SK-N-SH (cell line): ENCODE data around the gene CPLX3.

Source experiments
- CHD2 ChIP-seq: fragments of 150-350 bp; IDR thresholded peaks from 2 replicates; pipeline ENCODE4 v1.6.1; 2018; ENCODE audit warnings: low read length; ENCODE audit not compliant: partially characterized antibody
- MXI1 ChIP-seq: IDR thresholded peaks from 2 replicates; pipeline ENCODE4 v1.6.1; 2012; ENCODE audit warnings: mild to moderate bottlenecking, low read depth, low read length, improper control_type of control experiment
- POLR2AphosphoS5 ChIP-seq: IDR thresholded peaks from 2 replicates; pipeline ENCODE4 v1.6.1; 2012; ENCODE audit warnings: low read depth, low read length
- RFX5 ChIP-seq: IDR thresholded peaks from 2 replicates; pipeline ENCODE4 v1.6.1; 2012; ENCODE audit warnings: mild to moderate bottlenecking, improper control_type of control experiment, low read length
- SMC3 ChIP-seq: IDR thresholded peaks from 2 replicates; pipeline ENCODE4 v1.6.1; 2012; ENCODE audit warnings: low read depth, low read length, improper control_type of control experiment
- TAF1 ChIP-seq: IDR thresholded peaks from 2 replicates; pipeline ENCODE4 v1.6.1; 2012; ENCODE audit warnings: low read depth, mild to moderate bottlenecking, low read length, moderate library complexity, borderline replicate concordance
- YY1 ChIP-seq: IDR thresholded peaks from 2 replicates; pipeline ENCODE4 v1.4.0; 2012; ENCODE audit warnings: low read depth, mild to moderate bottlenecking
- TF ChIP-seq, protein P1 (sequence below): fragments of 200-600 bp; sonication (generic); IDR thresholded peaks from 2 replicates; pipeline ENCODE4 v1.6.1; 2017; ENCODE audit warnings: antibody characterized with exemption, mild to moderate bottlenecking, moderate library complexity
- TF ChIP-seq, protein P2 (sequence below): IDR thresholded peaks from 2 replicates; pipeline ENCODE4 v1.4.0; 2012; ENCODE audit warnings: low read depth
- TF ChIP-seq, protein P3 (sequence below): fragments of 150-350 bp; IDR thresholded peaks from 2 replicates; pipeline ENCODE4 v1.6.1; 2017; ENCODE audit warnings: antibody characterized with exemption, low read length, low read depth, borderline replicate concordance
- TF ChIP-seq, protein P4 (sequence below): IDR thresholded peaks from 2 replicates; pipeline ENCODE4 v1.6.1; 2012; ENCODE audit warnings: mild to moderate bottlenecking, low read depth, low read length, moderate library complexity
- TF ChIP-seq, protein P5 (sequence below): IDR thresholded peaks from 2 replicates; pipeline ENCODE4 v1.4.0; 2012; ENCODE audit warnings: low read depth, borderline replicate concordance
- TF ChIP-seq, protein P6 (sequence below): IDR thresholded peaks from 2 replicates; pipeline ENCODE4 v1.4.0; 2012; ENCODE audit warnings: low read depth, borderline replicate concordance

DNA sequence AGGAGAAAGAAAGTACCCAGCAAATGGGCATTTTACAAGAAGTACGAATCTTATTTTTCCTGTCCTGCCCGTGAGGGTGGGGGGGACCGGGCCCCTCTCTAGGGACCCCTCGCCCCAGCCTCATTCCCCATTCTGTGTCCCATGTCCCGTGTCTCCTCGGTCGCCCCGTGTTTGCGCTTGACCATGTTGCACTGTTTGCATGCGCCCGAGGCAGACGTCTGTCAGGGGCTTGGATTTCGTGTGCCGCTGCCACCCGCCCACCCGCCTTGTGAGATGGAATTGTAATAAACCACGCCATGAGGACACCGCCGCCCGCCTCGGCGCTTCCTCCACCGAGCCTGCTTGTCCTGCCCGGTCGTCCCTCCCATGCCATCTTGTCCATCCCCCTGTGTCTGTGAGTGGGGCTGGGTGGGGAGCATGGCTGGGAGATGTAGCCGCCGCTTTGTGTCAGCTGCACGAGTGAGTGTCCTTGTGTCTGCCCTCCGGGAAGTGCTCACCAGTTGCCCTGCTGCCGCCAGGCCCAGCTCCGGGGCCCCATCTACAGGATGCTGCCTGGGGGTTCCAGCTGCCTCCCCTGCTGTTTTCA is 23.5 kb upstream of the CPLX3 start:
- TF ChIP-seq, protein P1, sequence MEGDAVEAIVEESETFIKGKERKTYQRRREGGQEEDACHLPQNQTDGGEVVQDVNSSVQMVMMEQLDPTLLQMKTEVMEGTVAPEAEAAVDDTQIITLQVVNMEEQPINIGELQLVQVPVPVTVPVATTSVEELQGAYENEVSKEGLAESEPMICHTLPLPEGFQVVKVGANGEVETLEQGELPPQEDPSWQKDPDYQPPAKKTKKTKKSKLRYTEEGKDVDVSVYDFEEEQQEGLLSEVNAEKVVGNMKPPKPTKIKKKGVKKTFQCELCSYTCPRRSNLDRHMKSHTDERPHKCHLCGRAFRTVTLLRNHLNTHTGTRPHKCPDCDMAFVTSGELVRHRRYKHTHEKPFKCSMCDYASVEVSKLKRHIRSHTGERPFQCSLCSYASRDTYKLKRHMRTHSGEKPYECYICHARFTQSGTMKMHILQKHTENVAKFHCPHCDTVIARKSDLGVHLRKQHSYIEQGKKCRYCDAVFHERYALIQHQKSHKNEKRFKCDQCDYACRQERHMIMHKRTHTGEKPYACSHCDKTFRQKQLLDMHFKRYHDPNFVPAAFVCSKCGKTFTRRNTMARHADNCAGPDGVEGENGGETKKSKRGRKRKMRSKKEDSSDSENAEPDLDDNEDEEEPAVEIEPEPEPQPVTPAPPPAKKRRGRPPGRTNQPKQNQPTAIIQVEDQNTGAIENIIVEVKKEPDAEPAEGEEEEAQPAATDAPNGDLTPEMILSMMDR, result no peak
- TF ChIP-seq, protein P2, sequence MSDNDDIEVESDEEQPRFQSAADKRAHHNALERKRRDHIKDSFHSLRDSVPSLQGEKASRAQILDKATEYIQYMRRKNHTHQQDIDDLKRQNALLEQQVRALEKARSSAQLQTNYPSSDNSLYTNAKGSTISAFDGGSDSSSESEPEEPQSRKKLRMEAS, result no peak
- TF ChIP-seq SMC3 (no peak), CHD2 (no peak), YY1 (no peak), MXI1 (no peak), POLR2AphosphoS5 (no peak), RFX5 (no peak), TAF1 (no peak)
- TF ChIP-seq, protein P3, sequence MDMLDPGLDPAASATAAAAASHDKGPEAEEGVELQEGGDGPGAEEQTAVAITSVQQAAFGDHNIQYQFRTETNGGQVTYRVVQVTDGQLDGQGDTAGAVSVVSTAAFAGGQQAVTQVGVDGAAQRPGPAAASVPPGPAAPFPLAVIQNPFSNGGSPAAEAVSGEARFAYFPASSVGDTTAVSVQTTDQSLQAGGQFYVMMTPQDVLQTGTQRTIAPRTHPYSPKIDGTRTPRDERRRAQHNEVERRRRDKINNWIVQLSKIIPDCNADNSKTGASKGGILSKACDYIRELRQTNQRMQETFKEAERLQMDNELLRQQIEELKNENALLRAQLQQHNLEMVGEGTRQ, result no peak
- TF ChIP-seq, protein P4, sequence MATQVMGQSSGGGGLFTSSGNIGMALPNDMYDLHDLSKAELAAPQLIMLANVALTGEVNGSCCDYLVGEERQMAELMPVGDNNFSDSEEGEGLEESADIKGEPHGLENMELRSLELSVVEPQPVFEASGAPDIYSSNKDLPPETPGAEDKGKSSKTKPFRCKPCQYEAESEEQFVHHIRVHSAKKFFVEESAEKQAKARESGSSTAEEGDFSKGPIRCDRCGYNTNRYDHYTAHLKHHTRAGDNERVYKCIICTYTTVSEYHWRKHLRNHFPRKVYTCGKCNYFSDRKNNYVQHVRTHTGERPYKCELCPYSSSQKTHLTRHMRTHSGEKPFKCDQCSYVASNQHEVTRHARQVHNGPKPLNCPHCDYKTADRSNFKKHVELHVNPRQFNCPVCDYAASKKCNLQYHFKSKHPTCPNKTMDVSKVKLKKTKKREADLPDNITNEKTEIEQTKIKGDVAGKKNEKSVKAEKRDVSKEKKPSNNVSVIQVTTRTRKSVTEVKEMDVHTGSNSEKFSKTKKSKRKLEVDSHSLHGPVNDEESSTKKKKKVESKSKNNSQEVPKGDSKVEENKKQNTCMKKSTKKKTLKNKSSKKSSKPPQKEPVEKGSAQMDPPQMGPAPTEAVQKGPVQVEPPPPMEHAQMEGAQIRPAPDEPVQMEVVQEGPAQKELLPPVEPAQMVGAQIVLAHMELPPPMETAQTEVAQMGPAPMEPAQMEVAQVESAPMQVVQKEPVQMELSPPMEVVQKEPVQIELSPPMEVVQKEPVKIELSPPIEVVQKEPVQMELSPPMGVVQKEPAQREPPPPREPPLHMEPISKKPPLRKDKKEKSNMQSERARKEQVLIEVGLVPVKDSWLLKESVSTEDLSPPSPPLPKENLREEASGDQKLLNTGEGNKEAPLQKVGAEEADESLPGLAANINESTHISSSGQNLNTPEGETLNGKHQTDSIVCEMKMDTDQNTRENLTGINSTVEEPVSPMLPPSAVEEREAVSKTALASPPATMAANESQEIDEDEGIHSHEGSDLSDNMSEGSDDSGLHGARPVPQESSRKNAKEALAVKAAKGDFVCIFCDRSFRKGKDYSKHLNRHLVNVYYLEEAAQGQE, result no peak
- TF ChIP-seq, protein P5, sequence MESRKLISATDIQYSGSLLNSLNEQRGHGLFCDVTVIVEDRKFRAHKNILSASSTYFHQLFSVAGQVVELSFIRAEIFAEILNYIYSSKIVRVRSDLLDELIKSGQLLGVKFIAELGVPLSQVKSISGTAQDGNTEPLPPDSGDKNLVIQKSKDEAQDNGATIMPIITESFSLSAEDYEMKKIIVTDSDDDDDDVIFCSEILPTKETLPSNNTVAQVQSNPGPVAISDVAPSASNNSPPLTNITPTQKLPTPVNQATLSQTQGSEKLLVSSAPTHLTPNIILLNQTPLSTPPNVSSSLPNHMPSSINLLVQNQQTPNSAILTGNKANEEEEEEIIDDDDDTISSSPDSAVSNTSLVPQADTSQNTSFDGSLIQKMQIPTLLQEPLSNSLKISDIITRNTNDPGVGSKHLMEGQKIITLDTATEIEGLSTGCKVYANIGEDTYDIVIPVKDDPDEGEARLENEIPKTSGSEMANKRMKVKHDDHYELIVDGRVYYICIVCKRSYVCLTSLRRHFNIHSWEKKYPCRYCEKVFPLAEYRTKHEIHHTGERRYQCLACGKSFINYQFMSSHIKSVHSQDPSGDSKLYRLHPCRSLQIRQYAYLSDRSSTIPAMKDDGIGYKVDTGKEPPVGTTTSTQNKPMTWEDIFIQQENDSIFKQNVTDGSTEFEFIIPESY, result no peak
- TF ChIP-seq, protein P6, sequence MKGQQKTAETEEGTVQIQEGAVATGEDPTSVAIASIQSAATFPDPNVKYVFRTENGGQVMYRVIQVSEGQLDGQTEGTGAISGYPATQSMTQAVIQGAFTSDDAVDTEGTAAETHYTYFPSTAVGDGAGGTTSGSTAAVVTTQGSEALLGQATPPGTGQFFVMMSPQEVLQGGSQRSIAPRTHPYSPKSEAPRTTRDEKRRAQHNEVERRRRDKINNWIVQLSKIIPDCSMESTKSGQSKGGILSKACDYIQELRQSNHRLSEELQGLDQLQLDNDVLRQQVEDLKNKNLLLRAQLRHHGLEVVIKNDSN, result no peak
